ENCODE measurements around the gene BACH2. TPM values are rescaled to one million over a fixed set of nuclear protein-coding genes. Genes with fewer than 3 reads are reported as not detected.
A peak's percentile ranks its signal among the peaks of the same experiment; 100 is the strongest.

BACH2 gene
- total RNA-seq, 1 experiment from 2014 or later = 3.3 TPM

- Histone ChIP-seq H3K9ac (ENCODE audit: low read length) (no peak overlapping the region), H3K9me3 (ENCODE audit: control insufficient read depth in 1 of 2, insufficient read depth in 1 of 2, low read depth in 1 of 2, low read length in 2 of 2) (no peaks in the 10 kb centered on the region), H2AFZ (ENCODE audit: low read depth, low read length, poor library complexity, severe bottlenecking) (no peak overlapping the region), H3K4me3 (replicated peaks in 1 of 2; ENCODE audit: low read depth in 1 of 2, low read length in 2 of 2) (no peak overlapping the region), H4K20me1 (ENCODE audit: insufficient read depth) (no peaks in the 10 kb centered on the region), H3K4me2 (ENCODE audit: low read length) (no peak overlapping the region), H3K79me2 (ENCODE audit: insufficient read depth, low read length) (no peaks in the 10 kb centered on the region), H3K4me1 (ENCODE audit: control insufficient read depth in 1 of 2, insufficient read depth in 2 of 2, low read length in 2 of 2) (peaks cover under 1 to 7% of the 10 kb centered on the region in 2 experiments; a peak in 3 of 4 replicates), H3K27me3 (ENCODE audit: insufficient read depth, low read length) (no peaks in the 10 kb centered on the region), H3K36me3 (ENCODE audit: control insufficient read depth in 1 of 2, insufficient read depth in 2 of 2, low read length in 2 of 2) (no peaks in the 10 kb centered on the region), H3K27ac (ENCODE audit: low read depth, low read length) (no peak overlapping the region), H3K9me2 (ENCODE audit: insufficient read depth) (no peaks in the 10 kb centered on the region)
- no TSS peak for BruUV-seq (replicated peaks)
- ChIA-PET CTCF (interaction anchor here (1.4 kb wide), 1 partner anchor 381 kb away, joined by 3 read pairs; no protein-coding TSS in a partner anchor), RAD21 (ENCODE audit: low non-redundant PET in 1 of 2, low total read pairs in 2 of 2, uncharacterized antibody in 2 of 2, unreplicated experiment in 2 of 2) (no interaction called here), POLR2A (no interaction called here)
- DNase-seq (ENCODE audit: low read depth, low spot score) (no peak), ATAC-seq (peak; percentile 59)
- intact Hi-C loops (cut with micrococcal nuclease) = no loop called here
- TF ChIP-seq CTCF (IDR thresholded peaks at IDR 0.05 in 2 of 3, conservative IDR thresholded peaks at IDR 0.05 in 1 of 3; ENCODE audit: borderline replicate concordance in 1 of 3, insufficient read depth in 1 of 3, low read depth in 2 of 3, low read length in 2 of 3) = peak in 2 of 3 experiments; percentile 15 to 25; a peak in 3 of 6 replicates
- TF ChIP-seq RAD21 (IDR thresholded peaks at IDR 0.05; ENCODE audit: low read depth) = peak; percentile 32; the same call in 1 of the 2 replicates
- TF ChIP-seq ELF1 (IDR thresholded peaks at IDR 0.05; ENCODE audit: borderline replicate concordance, low read depth) = no peak
Observed at GRCh38 chr6:90098001-90098531, 198.6 kb downstream of the BACH2 start.

- BruUV-seq (replicated peaks) = no TSS peak
- Histone ChIP-seq H3K79me2 (ENCODE audit: insufficient read depth, low read length) (no peaks in the 10 kb centered on the region), H3K9me2 (ENCODE audit: insufficient read depth) (no peaks in the 10 kb centered on the region), H3K36me3 (ENCODE audit: control insufficient read depth in 1 of 2, insufficient read depth in 2 of 2, low read length in 2 of 2) (no peaks in the 10 kb centered on the region), H3K4me1 (ENCODE audit: control insufficient read depth in 1 of 2, insufficient read depth in 2 of 2, low read length in 2 of 2) (peaks cover 0 to 4% of the 10 kb centered on the region in 2 experiments; a peak in 1 of 4 replicates), H3K27ac (ENCODE audit: low read depth, low read length) (no peak overlapping the region), H3K27me3 (ENCODE audit: insufficient read depth, low read length) (no peaks in the 10 kb centered on the region), H2AFZ (ENCODE audit: low read depth, low read length, poor library complexity, severe bottlenecking) (no peak overlapping the region), H3K9ac (ENCODE audit: low read length) (no peak overlapping the region), H4K20me1 (ENCODE audit: insufficient read depth) (no peaks in the 10 kb centered on the region), H3K4me3 (replicated peaks in 1 of 2; ENCODE audit: low read depth in 1 of 2, low read length in 2 of 2) (no peak overlapping the region), H3K4me2 (ENCODE audit: low read length) (no peak overlapping the region), H3K9me3 (ENCODE audit: control insufficient read depth in 1 of 2, insufficient read depth in 1 of 2, low read depth in 1 of 2, low read length in 2 of 2) (no peaks in the 10 kb centered on the region)
- ATAC-seq (no peak), DNase-seq (ENCODE audit: low read depth, low spot score) (no peak)
- RAD21 ChIA-PET (ENCODE audit: low non-redundant PET in 1 of 2, low total read pairs in 2 of 2, uncharacterized antibody in 2 of 2, unreplicated experiment in 2 of 2) = no interaction called here
- CTCF ChIA-PET = interaction anchor here (1.4 kb wide), 1 partner anchor 382 kb away, joined by 3 read pairs; no protein-coding TSS in a partner anchor
- POLR2A ChIA-PET = no interaction called here
- intact Hi-C loops (cut with micrococcal nuclease) = no loop called here
- TF ChIP-seq CEBPB (IDR thresholded peaks at IDR 0.05; ENCODE audit: low read depth) (no peak), EGR1 (IDR thresholded peaks at IDR 0.05; ENCODE audit: low read depth) (no peak), ZBTB33 (IDR thresholded peaks at IDR 0.05; ENCODE audit: extremely low read depth, insufficient replicate concordance, low read length) (no peak), SRF (IDR thresholded peaks at IDR 0.05; ENCODE audit: low read depth) (no peak), ELF1 (IDR thresholded peaks at IDR 0.05; ENCODE audit: borderline replicate concordance, low read depth) (no peak), YY1 (IDR thresholded peaks at IDR 0.05; ENCODE audit: extremely low read depth, insufficient replicate concordance, low read depth, low read length) (no peak), RAD21 (IDR thresholded peaks at IDR 0.05; ENCODE audit: low read depth) (no peak), ZNF274 (IDR thresholded peaks at IDR 0.05; ENCODE audit: low read depth, low read length) (no peak), MAX (IDR thresholded peaks at IDR 0.05) (no peak), EZH2 (IDR thresholded peaks at IDR 0.05) (no peak), ATF3 (IDR thresholded peaks at IDR 0.05) (no peak)
Observed at GRCh38 chr6:90097356-90097755, 199.3 kb downstream of the BACH2 start.

All from HCT116 (cell line).